CD4-positive, alpha-beta T cell treated with Interferon alpha-2 for 1 hour (primary cell): ENCODE results near the gene C1QL1.

Experiments
- DNase-seq, 2 donors: peaks; one replicate each; pipeline ENCODE4 v3.0.0-alpha.2; 2020 to 2022

Gene C1QL1

DNA sequence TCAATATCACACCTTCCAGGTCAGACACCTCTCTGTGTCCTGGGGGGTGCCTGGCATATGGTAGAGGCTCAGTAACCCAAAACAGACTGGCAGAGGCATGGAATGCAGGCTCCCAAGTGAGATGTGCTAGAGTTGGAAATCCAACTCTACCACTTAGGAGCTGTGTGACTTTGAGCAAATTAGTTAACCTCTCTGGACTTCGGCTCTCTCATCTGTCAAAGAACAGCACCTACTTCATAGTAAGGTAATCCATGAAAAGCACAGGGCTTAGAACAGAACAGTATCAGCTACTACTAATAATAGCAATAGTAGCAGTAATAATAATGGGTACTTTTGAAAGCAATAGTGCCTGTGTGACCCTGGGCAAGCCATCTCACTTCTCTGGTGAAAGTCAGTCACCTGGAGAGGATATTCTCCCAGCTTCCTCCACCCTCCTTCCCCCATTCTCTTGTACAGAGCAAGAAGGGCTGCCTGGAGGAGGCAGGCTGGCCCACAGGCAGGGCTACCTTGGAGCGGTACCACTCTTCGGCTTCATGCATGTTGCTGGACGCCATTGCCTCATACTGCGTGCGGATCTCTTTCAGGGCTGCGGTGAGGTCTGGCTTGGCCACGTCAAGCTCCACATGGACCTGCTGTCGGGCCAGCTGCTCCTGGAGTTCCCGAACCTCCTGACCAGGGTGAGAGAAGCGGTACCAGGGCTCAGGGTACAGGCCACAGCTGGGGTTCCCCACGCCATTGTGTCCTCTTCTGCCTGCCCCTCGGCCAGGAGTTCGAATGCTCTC lies 55.1 kb downstream of the C1QL1 start:
- no peak for DNase-seq

DNA sequence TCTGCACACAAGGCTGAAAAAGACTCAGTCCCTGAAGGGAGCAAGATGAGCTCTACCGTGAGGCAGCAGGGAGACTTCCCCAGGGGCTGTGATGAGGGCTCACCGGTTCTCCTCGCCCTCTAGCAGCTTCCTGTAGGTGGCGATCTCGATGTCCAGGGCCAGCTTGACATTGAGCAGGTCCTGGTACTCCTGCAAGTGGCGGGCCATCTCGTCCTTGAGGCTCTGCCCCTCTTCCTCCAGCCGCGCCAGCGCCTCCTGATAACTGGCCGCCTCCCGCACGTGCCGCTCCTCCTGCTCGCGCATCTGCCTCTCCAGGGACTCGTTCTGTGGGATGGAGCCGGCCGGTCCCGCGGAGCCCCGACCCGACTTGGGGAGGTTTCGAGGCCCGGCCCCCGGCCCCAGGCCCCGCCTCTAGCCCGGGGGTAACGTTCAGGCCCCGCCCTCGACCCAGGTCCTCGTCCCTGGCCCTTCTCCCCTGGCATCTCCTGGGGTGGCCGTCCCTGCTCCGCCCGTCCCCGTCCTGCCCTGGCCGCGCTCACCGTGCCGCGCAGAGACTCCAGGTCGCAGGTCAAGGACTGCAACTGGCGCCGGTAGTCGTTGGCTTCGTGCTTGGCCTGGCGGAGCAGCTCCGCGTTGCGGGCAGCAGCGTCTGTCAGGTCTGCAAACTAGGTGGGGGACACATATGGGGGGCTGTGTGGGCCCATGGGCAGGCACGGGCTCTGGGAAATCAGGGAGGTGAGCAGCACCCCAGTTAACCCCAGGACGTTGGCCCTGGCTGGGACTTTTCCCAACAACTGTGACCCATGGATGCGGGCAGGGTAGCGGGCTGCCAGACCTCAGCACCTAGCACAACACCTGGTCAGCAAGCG lies 56.7 kb downstream of the C1QL1 start:
- peak; percentile 47 to 64 for DNase-seq

DNA sequence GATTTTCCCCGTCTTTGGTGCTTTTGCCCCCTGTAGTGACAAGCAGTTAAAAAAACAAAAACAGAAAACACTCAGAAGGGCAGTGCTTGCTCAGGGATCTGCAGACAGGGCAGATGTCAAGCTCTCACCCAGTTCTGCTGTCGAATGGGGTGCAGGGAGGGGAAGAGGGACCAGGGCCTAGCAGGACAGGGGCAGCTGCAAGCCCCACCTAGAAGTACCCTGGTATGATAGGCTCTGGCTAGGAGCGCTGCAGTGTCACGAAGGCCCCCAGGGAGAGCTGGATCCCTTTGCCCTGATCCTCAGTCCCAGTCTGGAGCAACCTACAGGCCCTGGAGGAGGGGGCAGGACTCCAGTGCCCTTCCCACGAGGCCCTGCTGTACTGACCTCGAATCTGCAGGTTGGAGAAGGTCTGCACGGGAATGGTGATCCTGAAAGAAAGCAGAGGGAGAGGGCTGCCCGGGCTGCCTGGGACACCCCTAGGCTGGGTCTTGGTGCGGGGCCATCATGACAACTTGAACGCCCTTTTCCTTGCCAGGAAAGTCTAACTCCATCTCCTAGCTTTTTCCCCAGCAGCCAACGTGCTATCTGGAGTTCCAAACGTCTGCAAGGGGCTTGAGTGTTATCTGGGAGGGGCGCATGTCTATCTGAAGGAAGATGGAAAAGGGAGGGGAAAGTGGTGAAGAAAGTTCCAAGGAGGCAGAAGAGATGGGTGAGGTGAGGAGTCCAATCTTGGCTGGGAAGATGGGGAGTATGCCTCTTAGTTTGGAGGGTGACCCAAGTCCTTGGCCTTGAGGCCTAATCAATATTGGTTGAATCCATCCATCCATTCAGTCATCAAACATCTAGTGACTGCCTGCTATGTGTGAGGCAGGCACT lies 57.6 kb downstream of the C1QL1 start:
- DNase-seq: no peak
